ENCODE measurements around the gene OR5B3. TPM values are rescaled to one million over a fixed set of nuclear protein-coding genes. Genes with fewer than 3 reads are reported as not detected.

OR5B3 gene
- total RNA-seq: not detected

DNA sequence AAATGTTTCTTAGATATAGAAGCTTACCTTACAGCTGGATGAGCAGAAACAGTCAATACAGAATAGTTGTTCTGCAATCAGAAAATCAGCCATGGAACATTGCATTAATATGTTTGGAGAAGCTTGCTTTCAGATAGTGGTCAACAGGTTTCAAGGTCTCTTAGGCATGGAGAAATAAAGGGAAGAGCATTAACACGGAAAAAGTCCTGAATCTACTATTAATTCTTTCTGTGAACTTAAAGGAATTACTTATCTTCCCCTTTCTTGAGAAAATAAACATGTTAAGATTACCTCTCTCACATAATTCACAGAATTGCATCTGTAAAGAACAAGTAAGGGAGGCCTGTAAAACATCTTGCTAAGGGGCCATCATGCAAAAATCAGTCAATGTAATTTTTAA is at the start of gene OR5B3:
Gene OR5B3, minus strand, starts transcription at position 101 of the 400 bp plus-strand sequence. CDS start 3,465 bp downstream, outside the sequence.
- H3K4me3 ChIP-seq: no peak within 1 kb of the TSS
- DNase-seq (ENCODE audit: low spot score): no peak
- intact Hi-C loops (cut with DNase I): no loop called here
- no peaks in the 10 kb centered on the region for H3K9me3 ChIP-seq
- 88% methylated on average over 1 of the region's 1 CpG for WGBS
- no peaks in the 10 kb centered on the region for H3K36me3 ChIP-seq
- H3K27ac ChIP-seq: no peak within 1 kb of the TSS
- no peaks in the 10 kb centered on the region for H3K27me3 ChIP-seq (replicated peaks; ENCODE audit: insufficient read depth)
- no peaks in the 10 kb centered on the region for H3K4me1 ChIP-seq (replicated peaks)
- no peak for TF ChIP-seq POLR2A (IDR thresholded peaks at IDR 0.05)
- no peak for TF ChIP-seq POLR2AphosphoS5 (IDR thresholded peaks at IDR 0.05)

GRCh38 chr11:58451585-58451984 is 44.9 kb upstream of the OR5B3 start:
- no peaks in the 10 kb centered on the region for H3K36me3 ChIP-seq
- no peak for DNase-seq (ENCODE audit: low spot score)
- no peaks in the 10 kb centered on the region for H3K4me1 ChIP-seq (replicated peaks)
- TF ChIP-seq POLR2A (IDR thresholded peaks at IDR 0.05): no peak
- no peak for TF ChIP-seq CTCF (IDR thresholded peaks at IDR 0.05)
- TF ChIP-seq POLR2AphosphoS5 (IDR thresholded peaks at IDR 0.05): no peak
- intact Hi-C loops (cut with DNase I): no loop called here
- H3K4me3 ChIP-seq: no peak overlapping the region
- no peaks in the 10 kb centered on the region for H3K27me3 ChIP-seq (replicated peaks; ENCODE audit: insufficient read depth)
- H3K9me3 ChIP-seq: no peaks in the 10 kb centered on the region
- H3K27ac ChIP-seq: no peak overlapping the region
- 54% methylated on average over 3 of the region's 3 CpGs for WGBS

DNA sequence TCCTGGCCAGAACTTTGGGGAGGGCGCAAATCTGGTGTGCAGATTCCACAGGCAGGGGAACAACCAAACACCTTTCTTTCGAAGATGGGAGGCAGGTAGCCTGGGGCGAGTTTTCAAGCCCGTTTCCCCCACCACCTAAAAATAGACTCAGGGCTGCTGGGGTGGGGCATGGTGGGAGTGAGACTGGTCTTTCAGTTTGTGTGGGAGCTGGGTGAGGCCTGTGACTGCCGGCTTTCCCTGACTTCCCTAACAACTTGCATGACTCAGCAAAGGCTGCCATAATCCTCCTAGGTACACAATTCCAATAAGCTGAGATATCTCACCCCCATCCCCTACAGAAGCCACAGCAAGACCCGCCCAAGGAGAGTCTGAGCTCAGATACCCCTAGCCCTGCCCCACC is 39.6 kb upstream of the OR5B3 start:
- no peaks in the 10 kb centered on the region for H3K9me3 ChIP-seq
- H3K36me3 ChIP-seq: no peaks in the 10 kb centered on the region
- no peaks in the 10 kb centered on the region for H3K27me3 ChIP-seq (replicated peaks; ENCODE audit: insufficient read depth)
- intact Hi-C loops (cut with DNase I): no loop called here
- 87% methylated on average over 6 of the region's 6 CpGs for WGBS
- TF ChIP-seq POLR2AphosphoS5 (IDR thresholded peaks at IDR 0.05): no peak
- DNase-seq (ENCODE audit: low spot score): no peak
- no peak overlapping the region for H3K4me3 ChIP-seq
- no peaks in the 10 kb centered on the region for H3K4me1 ChIP-seq (replicated peaks)
- H3K27ac ChIP-seq: no peak overlapping the region

- no peak for TF ChIP-seq POLR2A (IDR thresholded peaks at IDR 0.05)
- no peak for TF ChIP-seq CTCF (IDR thresholded peaks at IDR 0.05)
- no peak for TF ChIP-seq POLR2AphosphoS5 (IDR thresholded peaks at IDR 0.05)
- 95% methylated on average over 2 of the region's 2 CpGs for WGBS
- H3K9me3 ChIP-seq: no peaks in the 10 kb centered on the region
- intact Hi-C loops (cut with DNase I): no loop called here
- H3K36me3 ChIP-seq: no peaks in the 10 kb centered on the region
- DNase-seq (ENCODE audit: low spot score): no peak
- H3K4me3 ChIP-seq: no peak overlapping the region
- H3K27me3 ChIP-seq (replicated peaks; ENCODE audit: insufficient read depth): no peaks in the 10 kb centered on the region
- H3K27ac ChIP-seq: no peak overlapping the region
- no peaks in the 10 kb centered on the region for H3K4me1 ChIP-seq (replicated peaks)
Observed at GRCh38 chr11:58444300-58444699, 37.6 kb upstream of the OR5B3 start.

DNA sequence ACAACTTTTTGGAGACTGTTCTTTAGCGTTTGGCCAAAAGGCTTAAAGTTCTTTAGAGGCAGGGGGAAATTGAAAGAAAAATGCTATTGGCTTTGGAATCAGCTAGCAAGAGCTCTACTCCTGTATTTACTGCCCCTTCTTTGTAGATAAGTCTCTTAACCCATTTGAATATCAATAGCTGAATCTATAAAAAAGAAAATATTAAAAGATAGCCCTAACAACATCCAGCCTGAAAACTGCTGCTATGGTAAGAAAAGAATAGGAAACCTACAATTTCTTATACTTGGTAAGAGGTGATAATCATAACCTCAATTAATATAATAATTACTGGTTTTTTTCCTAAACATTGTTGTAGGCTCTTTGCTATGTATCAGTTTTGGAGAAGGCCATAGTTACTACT is 35.5 kb upstream of the OR5B3 start, which contains the start of gene OR5B12:
Gene OR5B12, minus strand, starts transcription at position 101 of the 400 bp plus-strand sequence. CDS start 2,085 bp downstream, outside the sequence.
- Histone ChIP-seq H3K27me3 (replicated peaks; ENCODE audit: insufficient read depth) (no peaks in the 10 kb centered on the region), H3K36me3 (no peaks in the 10 kb centered on the region), H3K4me3 (no peak within 1 kb of the TSS), H3K4me1 (replicated peaks) (no peaks in the 10 kb centered on the region), H3K9me3 (no peaks in the 10 kb centered on the region), H3K27ac (no peak within 1 kb of the TSS)
- DNase-seq (ENCODE audit: low spot score): no peak
- WGBS: 86% methylated on average over 1 of the region's 1 CpG
- no peak for TF ChIP-seq CTCF (IDR thresholded peaks at IDR 0.05)
- no peak for TF ChIP-seq POLR2AphosphoS5 (IDR thresholded peaks at IDR 0.05)
- TF ChIP-seq POLR2A (IDR thresholded peaks at IDR 0.05): no peak
- intact Hi-C loops (cut with DNase I): no loop called here

- H3K27me3 ChIP-seq (replicated peaks; ENCODE audit: insufficient read depth): no peaks in the 10 kb centered on the region
- intact Hi-C loops (cut with DNase I): no loop called here
- no peaks in the 10 kb centered on the region for H3K4me1 ChIP-seq (replicated peaks)
- H3K4me3 ChIP-seq: no peak overlapping the region
- TF ChIP-seq POLR2AphosphoS5 (IDR thresholded peaks at IDR 0.05) (no peak), CTCF (IDR thresholded peaks at IDR 0.05) (no peak), POLR2A (IDR thresholded peaks at IDR 0.05) (no peak)
- H3K9me3 ChIP-seq: no peaks in the 10 kb centered on the region
- H3K27ac ChIP-seq: no peak overlapping the region
- no peaks in the 10 kb centered on the region for H3K36me3 ChIP-seq
- 71% methylated on average over 4 of the region's 4 CpGs for WGBS
- no peak for DNase-seq (ENCODE audit: low spot score)
Observed at GRCh38 chr11:58438486-58438885, 31.8 kb upstream of the OR5B3 start.
